Measurements from ENCODE around the gene OR9Q2.

Gene OR9Q2

DNA sequence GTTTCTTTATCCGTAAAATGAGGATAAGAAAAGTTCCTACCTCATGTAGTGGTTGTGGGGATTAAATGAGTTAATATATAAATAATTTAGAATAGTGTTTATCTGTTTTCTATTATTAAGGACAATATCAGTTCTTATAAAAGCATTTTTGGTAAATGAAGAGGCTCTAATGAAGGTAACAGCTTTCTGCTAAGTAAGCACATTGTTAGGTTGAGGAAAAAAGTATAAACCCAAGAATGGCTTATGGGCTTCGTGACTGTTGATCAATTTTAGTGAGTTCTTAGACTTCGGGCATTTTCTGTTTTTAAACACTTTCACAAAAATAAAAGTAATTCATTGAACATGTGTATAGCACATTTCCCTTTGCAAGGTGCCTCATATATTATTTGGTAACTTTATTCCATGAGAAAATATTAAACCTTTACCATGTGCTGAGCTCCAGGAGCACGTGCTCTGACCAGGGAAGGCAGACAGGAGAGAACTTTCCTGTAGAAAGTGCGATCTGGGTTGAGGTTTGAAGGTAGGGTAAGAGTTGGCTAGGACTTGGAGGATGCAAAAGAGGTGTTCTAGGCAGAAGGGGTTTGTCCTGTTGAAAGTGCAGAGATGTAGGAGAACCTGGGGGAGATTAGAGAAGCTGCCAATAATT is 11.3 kb upstream of the OR9Q2 start:
- no peak overlapping the region for H3K27ac ChIP-seq
- DNase-seq = no peak
- H3K27me3 ChIP-seq = no peaks in the 10 kb centered on the region
- no peaks in the 10 kb centered on the region for H3K4me1 ChIP-seq
- H3K9me3 ChIP-seq = no peaks in the 10 kb centered on the region
- TF ChIP-seq, protein P1, sequence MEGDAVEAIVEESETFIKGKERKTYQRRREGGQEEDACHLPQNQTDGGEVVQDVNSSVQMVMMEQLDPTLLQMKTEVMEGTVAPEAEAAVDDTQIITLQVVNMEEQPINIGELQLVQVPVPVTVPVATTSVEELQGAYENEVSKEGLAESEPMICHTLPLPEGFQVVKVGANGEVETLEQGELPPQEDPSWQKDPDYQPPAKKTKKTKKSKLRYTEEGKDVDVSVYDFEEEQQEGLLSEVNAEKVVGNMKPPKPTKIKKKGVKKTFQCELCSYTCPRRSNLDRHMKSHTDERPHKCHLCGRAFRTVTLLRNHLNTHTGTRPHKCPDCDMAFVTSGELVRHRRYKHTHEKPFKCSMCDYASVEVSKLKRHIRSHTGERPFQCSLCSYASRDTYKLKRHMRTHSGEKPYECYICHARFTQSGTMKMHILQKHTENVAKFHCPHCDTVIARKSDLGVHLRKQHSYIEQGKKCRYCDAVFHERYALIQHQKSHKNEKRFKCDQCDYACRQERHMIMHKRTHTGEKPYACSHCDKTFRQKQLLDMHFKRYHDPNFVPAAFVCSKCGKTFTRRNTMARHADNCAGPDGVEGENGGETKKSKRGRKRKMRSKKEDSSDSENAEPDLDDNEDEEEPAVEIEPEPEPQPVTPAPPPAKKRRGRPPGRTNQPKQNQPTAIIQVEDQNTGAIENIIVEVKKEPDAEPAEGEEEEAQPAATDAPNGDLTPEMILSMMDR (IDR thresholded peaks at IDR 0.05) = no peak
- no peak overlapping the region for H3K4me3 ChIP-seq
- intact Hi-C loops (cut with DNase I; ENCODE audit: low total_unique reads) = no loop called here
- no peaks in the 10 kb centered on the region for H3K36me3 ChIP-seq

GRCh38 chr11:58178444-58178843 is 10.4 kb upstream of the OR9Q2 start:
- Histone ChIP-seq H3K9me3 (no peaks in the 10 kb centered on the region), H3K27ac (no peak overlapping the region), H3K4me1 (no peaks in the 10 kb centered on the region), H3K27me3 (no peaks in the 10 kb centered on the region), H3K36me3 (no peaks in the 10 kb centered on the region), H3K4me3 (no peak overlapping the region)
- intact Hi-C loops (cut with DNase I; ENCODE audit: low total_unique reads) = no loop called here
- TF ChIP-seq, protein P1 (IDR thresholded peaks at IDR 0.05) = no peak
- no peak for DNase-seq

DNA sequence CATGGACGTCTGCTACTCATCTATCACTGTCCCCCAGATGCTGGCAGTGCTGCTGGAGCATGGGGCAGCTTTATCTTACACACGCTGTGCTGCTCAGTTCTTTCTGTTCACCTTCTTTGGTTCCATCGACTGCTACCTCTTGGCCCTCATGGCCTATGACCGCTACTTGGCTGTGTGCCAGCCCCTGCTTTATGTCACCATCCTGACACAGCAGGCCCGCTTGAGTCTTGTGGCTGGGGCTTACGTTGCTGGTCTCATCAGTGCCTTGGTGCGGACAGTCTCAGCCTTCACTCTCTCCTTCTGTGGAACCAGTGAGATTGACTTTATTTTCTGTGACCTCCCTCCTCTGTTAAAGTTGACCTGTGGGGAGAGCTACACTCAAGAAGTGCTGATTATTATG is 9.2 kb upstream of the OR9Q2 start:
- Histone ChIP-seq H3K36me3 (no peaks in the 10 kb centered on the region), H3K4me1 (no peaks in the 10 kb centered on the region), H3K27me3 (no peaks in the 10 kb centered on the region), H3K9me3 (no peaks in the 10 kb centered on the region), H3K27ac (no peak overlapping the region), H3K4me3 (no peak overlapping the region)
- TF ChIP-seq, protein P1 (IDR thresholded peaks at IDR 0.05) = no peak
- intact Hi-C loops (cut with DNase I; ENCODE audit: low total_unique reads) = no loop called here
- DNase-seq = no peak

DNA sequence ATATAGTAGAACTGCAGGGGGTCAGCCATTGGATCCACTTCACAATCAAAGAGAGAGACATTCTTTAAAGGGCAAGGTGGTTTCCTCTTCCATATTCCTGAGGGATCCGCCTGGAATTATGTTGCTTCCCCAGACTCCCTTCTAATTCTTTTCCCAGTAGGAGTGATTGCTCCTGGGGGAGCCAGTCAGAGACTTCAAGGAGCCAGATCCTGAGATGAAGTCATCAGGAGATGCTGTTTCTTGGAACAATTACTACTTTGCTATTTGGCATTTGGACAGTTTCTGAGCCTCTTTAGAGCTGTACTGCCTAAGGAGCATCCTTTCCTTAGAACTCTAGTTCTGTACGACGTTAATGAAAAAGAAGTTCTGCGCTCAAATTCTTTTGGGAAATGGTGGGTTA is 1.9 kb upstream of the OR9Q2 start:
- no peak for DNase-seq
- TF ChIP-seq, protein P1 (IDR thresholded peaks at IDR 0.05) = no peak
- Histone ChIP-seq H3K27ac (no peak overlapping the region), H3K27me3 (no peaks in the 10 kb centered on the region), H3K4me1 (no peaks in the 10 kb centered on the region), H3K4me3 (no peak overlapping the region), H3K36me3 (no peaks in the 10 kb centered on the region), H3K9me3 (no peaks in the 10 kb centered on the region)
- intact Hi-C loops (cut with DNase I; ENCODE audit: low total_unique reads) = no loop called here

- no peak overlapping the region for H3K27ac ChIP-seq
- H3K4me1 ChIP-seq = no peaks in the 10 kb centered on the region
- intact Hi-C loops (cut with DNase I; ENCODE audit: low total_unique reads) = no loop called here
- H3K27me3 ChIP-seq = no peaks in the 10 kb centered on the region
- no peaks in the 10 kb centered on the region for H3K36me3 ChIP-seq
- TF ChIP-seq, protein P1 (IDR thresholded peaks at IDR 0.05) = no peak
- no peaks in the 10 kb centered on the region for H3K9me3 ChIP-seq
- no peak for DNase-seq
- no peak overlapping the region for H3K4me3 ChIP-seq
These were observed 3.4 kb downstream of the OR9Q2 start for GRCh38 chr11:58192229-58192628.

- Histone ChIP-seq H3K27ac (no peak overlapping the region), H3K9me3 (peaks cover 0 to 3% (median 0%) of the 10 kb centered on the region in 3 donors), H3K36me3 (no peaks in the 10 kb centered on the region), H3K4me3 (no peak overlapping the region), H3K27me3 (no peaks in the 10 kb centered on the region), H3K4me1 (no peaks in the 10 kb centered on the region)
- intact Hi-C loops (cut with DNase I; ENCODE audit: low total_unique reads) = no loop called here
- TF ChIP-seq, protein P1 (IDR thresholded peaks at IDR 0.05) = no peak
- no peak for DNase-seq
These were observed 4.5 kb downstream of the OR9Q2 start for GRCh38 chr11:58193391-58193790.
